ENCODE measurements around the gene SVIL.
"Not testable (repeated sequence)": the region's sequence is repeated elsewhere in the genome, so short reads cannot be mapped to it uniquely, and the experiment has no call there.

The SVIL gene

GRCh38 chr10:29574212-29575097 is 60.3 kb downstream of the SVIL start:
- not testable (repeated sequence) for DNase-seq (ENCODE audit: low spot score)

GRCh38 chr10:29570248-29570647 is 64.5 kb downstream of the SVIL start:
- DNase-seq (ENCODE audit: low spot score): not testable (repeated sequence)

- no peak for DNase-seq (ENCODE audit: low spot score)
These were observed 65.0 kb downstream of the SVIL start for GRCh38 chr10:29569795-29570194.

GRCh38 chr10:29567003-29567402 is 67.8 kb downstream of the SVIL start:
- no peak for DNase-seq (ENCODE audit: low spot score)

- DNase-seq (ENCODE audit: low spot score): not testable (repeated sequence)
These were observed 68.6 kb downstream of the SVIL start for GRCh38 chr10:29566209-29566608.

- no peak for DNase-seq (ENCODE audit: low spot score)
These were observed 71.2 kb downstream of the SVIL start for GRCh38 chr10:29563420-29564035.

GRCh38 chr10:29563006-29563405 is 71.8 kb downstream of the SVIL start:
- DNase-seq (ENCODE audit: low spot score): not testable (repeated sequence)

GRCh38 chr10:29559996-29560395 is 74.8 kb downstream of the SVIL start:
- no peak for DNase-seq (ENCODE audit: low spot score)

- no peak for DNase-seq (ENCODE audit: low spot score)
These were observed 77.1 kb downstream of the SVIL start for GRCh38 chr10:29557665-29558064.

- no peak for DNase-seq (ENCODE audit: low spot score)
These were observed 78.9 kb downstream of the SVIL start for GRCh38 chr10:29555746-29556481.

GRCh38 chr10:29555091-29555745 is 79.6 kb downstream of the SVIL start:
- DNase-seq (ENCODE audit: low spot score): no peak

- DNase-seq (ENCODE audit: low spot score): no peak
These were observed 80.1 kb downstream of the SVIL start for GRCh38 chr10:29554660-29555059.

- no peak for DNase-seq (ENCODE audit: low spot score)
These were observed 81.1 kb downstream of the SVIL start for GRCh38 chr10:29553544-29554250.

- not testable (repeated sequence) for DNase-seq (ENCODE audit: low spot score)
These were observed 81.7 kb downstream of the SVIL start for GRCh38 chr10:29553116-29553515.

- DNase-seq (ENCODE audit: low spot score): not testable (repeated sequence)
These were observed 85.3 kb downstream of the SVIL start for GRCh38 chr10:29549493-29549892.

GRCh38 chr10:29546773-29547313 is 87.9 kb downstream of the SVIL start:
- no peak for DNase-seq (ENCODE audit: low spot score)

GRCh38 chr10:29545122-29545521 is 89.6 kb downstream of the SVIL start:
- DNase-seq (ENCODE audit: low spot score): no peak

GRCh38 chr10:29543715-29544114 is 91.1 kb downstream of the SVIL start:
- no peak for DNase-seq (ENCODE audit: low spot score)

GRCh38 chr10:29542723-29543122 is 92.0 kb downstream of the SVIL start:
- no peak for DNase-seq (ENCODE audit: low spot score)

GRCh38 chr10:29541422-29542210 is 93.2 kb downstream of the SVIL start:
- DNase-seq (ENCODE audit: low spot score): no peak

All from pons (tissue), 1 donor.